Smooth muscle cell (in vitro differentiated cells): ENCODE data around the gene ABHD14A. TPM values are rescaled to one million over a fixed set of nuclear protein-coding genes. Genes with fewer than 3 reads are reported as not detected.

Source experiments
- DNase-seq: peaks from one replicate; lab custom pipeline; 2025; ENCODE audit not compliant: unreplicated experiment; lab: John Stamatoyannopoulos, UW
- H2AFZ ChIP-seq: fragments of 200-600 bp; sonication (generic); 2 replicates; pipeline ENCODE4 v1.6.0; 2016; ENCODE audit warnings: antibody characterized with exemption, low read depth, mild to moderate bottlenecking
- H3F3A ChIP-seq: fragments of 200-600 bp; sonication (generic); 2 replicates; pipeline ENCODE4 v1.6.0; 2017; ENCODE audit warnings: antibody characterized with exemption, low read depth
- H3K27ac ChIP-seq: fragments of 200-600 bp; sonication (generic); 2 replicates; pipeline ENCODE4 v1.5.1; 2016; ENCODE audit warnings: low read depth, mild to moderate bottlenecking
- H3K27me3 ChIP-seq: fragments of 200-600 bp; sonication (generic); 2 replicates; pipeline ENCODE4 v1.6.1; 2016; ENCODE audit warnings: low read depth, mild to moderate bottlenecking
- H3K36me3 ChIP-seq: fragments of 200-600 bp; sonication (generic); 2 replicates; pipeline ENCODE4 v1.5.1; 2016; ENCODE audit warnings: low read depth
- H3K4me1 ChIP-seq: fragments of 200-600 bp; sonication (generic); 2 replicates; pipeline ENCODE4 v1.5.1; 2016; ENCODE audit warnings: low read depth
- H3K4me2 ChIP-seq: fragments of 200-600 bp; sonication (generic); 2 replicates; pipeline ENCODE4 v1.6.0; 2016; ENCODE audit warnings: mild to moderate bottlenecking
- H3K4me3 ChIP-seq: fragments of 200-600 bp; sonication (generic); 2 replicates; pipeline ENCODE4 v1.5.1; 2016; ENCODE audit warnings: mild to moderate bottlenecking
- H3K79me2 ChIP-seq: fragments of 200-600 bp; sonication (generic); 2 replicates; pipeline ENCODE4 v1.6.0; 2016; ENCODE audit warnings: low read depth, mild to moderate bottlenecking
- H3K9ac ChIP-seq: fragments of 200-600 bp; sonication (generic); 2 replicates; pipeline ENCODE4 v1.6.0; 2016; ENCODE audit warnings: low read depth
- H3K9me3 ChIP-seq: fragments of 200-600 bp; sonication (generic); replicated peaks from 2 replicates; pipeline ENCODE4 v1.5.1; 2016; ENCODE audit warnings: low read depth
- H4K20me1 ChIP-seq: fragments of 200-600 bp; sonication (generic); 2 replicates; pipeline ENCODE4 v1.6.0; 2016; ENCODE audit warnings: low read depth
- WGBS: methylation state at CpG from one replicate; pipeline ENCODE4 v1.1.7; 2016; ENCODE audit warnings: low lambda C conversion rate; 5-methylcytosine and 5-hydroxymethylcytosine counted together
- polyA plus RNA-seq: library from polyadenylated mRNA; unstranded; fragments of >200 nt; fragmentation: Nextera tagmentation; extraction: Ambion mirVana; gene quantifications from 2 replicates; pipeline ENCODE4 v1.2.1, GENCODE V29; 2016
- total RNA-seq: library from RNA; depleted of rRNA; stranded (reverse); fragments of >200 nt; gene quantifications from 2 replicates; pipeline ENCODE4 v1.2.3, GENCODE V29; 2014
- TF ChIP-seq, protein P1 (sequence below): fragments of 200-600 bp; sonication (generic); IDR thresholded peaks from 2 replicates; pipeline ENCODE4 v1.5.1; 2017; ENCODE audit warnings: borderline replicate concordance, mild to moderate bottlenecking, antibody characterized with exemption; ENCODE audit not compliant: insufficient read depth, poor library complexity, severe bottlenecking

Gene ABHD14A
- total and polyA plus RNA-seq, 2 experiments from 2014 or later: 16.1 to 49.7 TPM

DNA sequence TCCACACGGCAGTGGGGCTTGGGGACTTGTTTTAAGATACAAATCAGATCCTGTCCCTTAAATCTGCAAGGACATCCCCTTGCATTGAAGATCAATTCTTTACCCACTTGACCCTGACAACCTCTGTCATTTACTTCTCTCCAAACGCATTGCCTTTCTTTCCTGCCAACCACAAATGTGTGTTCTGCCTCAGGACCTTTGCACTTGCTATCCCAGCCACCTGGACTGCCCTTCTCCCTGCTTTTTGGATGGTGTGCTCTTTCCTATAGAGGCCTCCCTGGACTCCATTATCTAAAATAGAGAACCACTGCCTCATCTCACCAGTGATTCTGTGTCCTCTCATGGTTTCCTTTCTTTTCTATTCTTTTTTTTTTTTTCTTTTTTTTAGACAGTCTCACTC lies 22.3 kb downstream of the ABHD14A start:
- no peak for DNase-seq
- H3K4me3 ChIP-seq: no peak overlapping the region
- H3K27me3 ChIP-seq: no peaks in the 10 kb centered on the region
- peaks cover 27% of the 10 kb centered on the region for H3K79me2 ChIP-seq
- no peak overlapping the region for H3K27ac ChIP-seq
- H3K4me1 ChIP-seq: peaks cover 17% of the 10 kb centered on the region
- peaks cover 20% of the 10 kb centered on the region for H3F3A ChIP-seq
- H2AFZ ChIP-seq: no peak overlapping the region
- H3K36me3 ChIP-seq: no peaks in the 10 kb centered on the region
- TF ChIP-seq, protein P1, sequence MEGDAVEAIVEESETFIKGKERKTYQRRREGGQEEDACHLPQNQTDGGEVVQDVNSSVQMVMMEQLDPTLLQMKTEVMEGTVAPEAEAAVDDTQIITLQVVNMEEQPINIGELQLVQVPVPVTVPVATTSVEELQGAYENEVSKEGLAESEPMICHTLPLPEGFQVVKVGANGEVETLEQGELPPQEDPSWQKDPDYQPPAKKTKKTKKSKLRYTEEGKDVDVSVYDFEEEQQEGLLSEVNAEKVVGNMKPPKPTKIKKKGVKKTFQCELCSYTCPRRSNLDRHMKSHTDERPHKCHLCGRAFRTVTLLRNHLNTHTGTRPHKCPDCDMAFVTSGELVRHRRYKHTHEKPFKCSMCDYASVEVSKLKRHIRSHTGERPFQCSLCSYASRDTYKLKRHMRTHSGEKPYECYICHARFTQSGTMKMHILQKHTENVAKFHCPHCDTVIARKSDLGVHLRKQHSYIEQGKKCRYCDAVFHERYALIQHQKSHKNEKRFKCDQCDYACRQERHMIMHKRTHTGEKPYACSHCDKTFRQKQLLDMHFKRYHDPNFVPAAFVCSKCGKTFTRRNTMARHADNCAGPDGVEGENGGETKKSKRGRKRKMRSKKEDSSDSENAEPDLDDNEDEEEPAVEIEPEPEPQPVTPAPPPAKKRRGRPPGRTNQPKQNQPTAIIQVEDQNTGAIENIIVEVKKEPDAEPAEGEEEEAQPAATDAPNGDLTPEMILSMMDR: no peak
- no peaks in the 10 kb centered on the region for H3K9me3 ChIP-seq
- WGBS: 93% methylated on average over 2 of the region's 2 CpGs
- H4K20me1 ChIP-seq: peaks cover 18% of the 10 kb centered on the region
- no peak overlapping the region for H3K9ac ChIP-seq
- no peak overlapping the region for H3K4me2 ChIP-seq

DNA sequence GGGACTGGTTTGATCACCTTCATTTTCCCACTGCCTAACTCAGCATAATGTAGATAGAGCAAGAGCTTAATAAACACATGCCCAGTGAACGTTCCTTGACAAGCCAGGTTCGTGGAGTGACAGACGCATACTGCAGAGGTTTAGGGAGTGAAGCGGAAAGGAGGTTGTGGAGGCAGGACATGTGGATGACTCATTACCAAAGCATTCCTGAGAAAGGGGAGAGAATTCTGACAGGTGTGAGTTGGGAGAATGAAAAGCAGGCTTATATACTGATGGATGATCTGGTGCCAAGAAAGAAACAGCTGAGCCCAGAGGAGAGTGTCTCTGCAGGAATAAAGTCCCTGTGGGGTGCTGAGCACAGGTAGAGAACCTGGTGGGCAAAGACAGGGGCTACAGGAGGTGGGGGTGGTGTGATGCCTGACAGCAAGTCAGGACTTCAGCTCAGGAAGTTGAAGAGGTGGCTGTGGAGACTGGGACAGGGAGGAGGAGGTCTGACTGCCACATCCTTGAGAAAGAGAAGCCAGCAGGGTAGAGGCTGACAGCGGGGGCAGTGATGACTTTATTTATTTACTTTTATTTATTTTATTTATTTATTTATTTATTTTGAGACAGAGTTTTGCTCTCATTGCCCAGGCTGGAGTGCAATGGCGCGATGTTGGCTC lies 23.2 kb downstream of the ABHD14A start:
- peak overlapping the region; percentile 31 for H3K27ac ChIP-seq
- no peaks in the 10 kb centered on the region for H3K9me3 ChIP-seq
- TF ChIP-seq, protein P1: no peak
- no peaks in the 10 kb centered on the region for H3K36me3 ChIP-seq
- H3K79me2 ChIP-seq: peaks cover 18% of the 10 kb centered on the region
- H3K9ac ChIP-seq: no peak overlapping the region
- peaks cover 10% of the 10 kb centered on the region for H4K20me1 ChIP-seq
- DNase-seq: no peak
- no peak overlapping the region for H3K4me3 ChIP-seq
- no peak overlapping the region for H3K4me2 ChIP-seq
- H3K4me1 ChIP-seq: peaks cover 26% of the 10 kb centered on the region
- WGBS: 43% methylated on average over 7 of the region's 7 CpGs
- H3K27me3 ChIP-seq: no peaks in the 10 kb centered on the region
- no peak overlapping the region for H2AFZ ChIP-seq
- peaks cover 12% of the 10 kb centered on the region for H3F3A ChIP-seq

DNA sequence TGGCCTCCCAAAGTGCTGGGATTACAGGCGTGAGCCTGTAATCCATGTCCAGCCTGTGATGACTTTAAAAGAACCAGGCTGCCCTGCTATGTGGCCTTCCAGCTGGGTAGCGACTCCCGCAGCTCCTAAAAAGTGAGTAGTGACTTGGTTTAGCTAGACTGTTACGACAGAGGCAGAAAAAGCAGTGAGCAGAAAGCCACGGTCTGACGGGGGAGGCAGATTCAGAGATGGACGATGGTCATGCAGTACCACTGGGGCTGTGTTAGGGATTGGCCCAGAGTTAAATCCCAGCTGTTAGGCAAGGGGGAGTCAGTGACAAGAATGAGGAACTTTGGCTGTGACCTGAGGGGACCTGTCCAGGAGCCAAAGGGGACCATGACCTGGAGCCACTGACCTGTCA lies 23.9 kb downstream of the ABHD14A start:
- Histone ChIP-seq H3K4me1 (peaks cover 30% of the 10 kb centered on the region), H4K20me1 (peaks cover 10% of the 10 kb centered on the region), H3K36me3 (no peaks in the 10 kb centered on the region), H3K4me2 (no peak overlapping the region), H3K27ac (no peak overlapping the region), H3K27me3 (no peaks in the 10 kb centered on the region), H3K79me2 (peaks cover 18% of the 10 kb centered on the region), H3K9me3 (no peaks in the 10 kb centered on the region), H2AFZ (no peak overlapping the region), H3F3A (peaks cover 12% of the 10 kb centered on the region), H3K9ac (no peak overlapping the region), H3K4me3 (no peak overlapping the region)
- TF ChIP-seq, protein P1: no peak
- DNase-seq: no peak
- 89% methylated on average over 7 of the region's 7 CpGs for WGBS

DNA sequence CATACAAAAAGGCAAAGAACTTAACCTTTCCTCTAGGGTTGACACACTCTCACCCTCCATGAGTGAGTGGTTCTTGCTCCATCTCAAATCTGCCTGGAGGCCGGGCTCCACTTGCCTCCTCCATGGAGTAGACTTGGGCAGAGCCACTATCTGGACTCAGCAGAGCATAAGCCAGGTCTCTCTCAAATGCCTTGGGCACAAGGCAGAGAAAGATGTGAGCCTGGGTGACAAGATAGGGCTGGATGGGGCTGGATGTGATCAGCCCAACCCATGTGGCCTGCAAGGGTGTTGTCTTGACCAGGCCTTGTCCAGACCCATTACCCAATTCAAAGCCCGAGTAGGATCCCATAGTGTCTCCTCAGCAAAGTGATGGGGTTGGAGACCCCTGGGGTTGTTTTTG lies 25.0 kb downstream of the ABHD14A start:
- Histone ChIP-seq H3K9me3 (no peaks in the 10 kb centered on the region), H3K4me3 (no peak overlapping the region), H3K36me3 (no peaks in the 10 kb centered on the region), H4K20me1 (peaks cover under 1% of the 10 kb centered on the region), H3K4me2 (no peak overlapping the region), H3K27ac (no peak overlapping the region), H3K4me1 (peaks cover 30% of the 10 kb centered on the region), H3K9ac (no peak overlapping the region), H3K79me2 (peaks cover 9% of the 10 kb centered on the region), H2AFZ (no peak overlapping the region), H3F3A (peaks cover 4% of the 10 kb centered on the region), H3K27me3 (no peaks in the 10 kb centered on the region)
- DNase-seq: no peak
- TF ChIP-seq, protein P1: no peak
- WGBS: 92% methylated on average over 2 of the region's 2 CpGs
